Hypothalamus (tissue), 51 donors: ENCODE data around the gene GNAT3.
A peak's percentile ranks its signal among the peaks of the same experiment; 100 is the strongest.

Experiments used
- DNase-seq, 51 donors: peaks; one replicate each; lab custom pipeline; 2025; lab: John Stamatoyannopoulos, UW

Gene GNAT3

GRCh38 chr7:80505900-80506500 is 5.9 kb downstream of the GNAT3 start:
- no peak for DNase-seq

- DNase-seq = no peak
Measured at GRCh38 chr7:80500325-80500724, 11.5 kb downstream of the GNAT3 start.

GRCh38 chr7:80499350-80499953 is 12.4 kb downstream of the GNAT3 start:
- DNase-seq = peak in 1 of 51 donors; percentile 1

- DNase-seq = no peak
Measured at GRCh38 chr7:80498481-80499349, 13.1 kb downstream of the GNAT3 start.

- no peak for DNase-seq
Measured at GRCh38 chr7:80496586-80496985, 15.3 kb downstream of the GNAT3 start.

- DNase-seq = no peak
Measured at GRCh38 chr7:80493121-80493849, 18.6 kb downstream of the GNAT3 start.

GRCh38 chr7:80491462-80491861 is 20.4 kb downstream of the GNAT3 start:
- DNase-seq = no peak

- no peak for DNase-seq
Measured at GRCh38 chr7:80488851-80489370, 23.0 kb downstream of the GNAT3 start.

GRCh38 chr7:80488406-80488805 is 23.5 kb downstream of the GNAT3 start:
- no peak for DNase-seq

GRCh38 chr7:80485721-80486120 is 26.1 kb downstream of the GNAT3 start:
- DNase-seq = no peak

GRCh38 chr7:80482950-80483349 is 28.9 kb downstream of the GNAT3 start:
- DNase-seq = no peak

GRCh38 chr7:80481196-80481884 is 30.5 kb downstream of the GNAT3 start:
- DNase-seq = no peak

GRCh38 chr7:80480566-80480965 is 31.3 kb downstream of the GNAT3 start:
- DNase-seq = no peak

GRCh38 chr7:80478683-80479082 is 33.2 kb downstream of the GNAT3 start:
- DNase-seq = no peak

- no peak for DNase-seq
Measured at GRCh38 chr7:80476035-80476434, 35.8 kb downstream of the GNAT3 start.

- no peak for DNase-seq
Measured at GRCh38 chr7:80475383-80475782, 36.5 kb downstream of the GNAT3 start.

- DNase-seq = no peak
Measured at GRCh38 chr7:80473751-80474150, 38.1 kb downstream of the GNAT3 start.

- no peak for DNase-seq
Measured at GRCh38 chr7:80472491-80473200, 39.2 kb downstream of the GNAT3 start.

GRCh38 chr7:80468931-80469714 is 42.7 kb downstream of the GNAT3 start:
- no peak for DNase-seq
